ENCODE data around the gene ZNF770.

- TF ChIP-seq, protein P1, sequence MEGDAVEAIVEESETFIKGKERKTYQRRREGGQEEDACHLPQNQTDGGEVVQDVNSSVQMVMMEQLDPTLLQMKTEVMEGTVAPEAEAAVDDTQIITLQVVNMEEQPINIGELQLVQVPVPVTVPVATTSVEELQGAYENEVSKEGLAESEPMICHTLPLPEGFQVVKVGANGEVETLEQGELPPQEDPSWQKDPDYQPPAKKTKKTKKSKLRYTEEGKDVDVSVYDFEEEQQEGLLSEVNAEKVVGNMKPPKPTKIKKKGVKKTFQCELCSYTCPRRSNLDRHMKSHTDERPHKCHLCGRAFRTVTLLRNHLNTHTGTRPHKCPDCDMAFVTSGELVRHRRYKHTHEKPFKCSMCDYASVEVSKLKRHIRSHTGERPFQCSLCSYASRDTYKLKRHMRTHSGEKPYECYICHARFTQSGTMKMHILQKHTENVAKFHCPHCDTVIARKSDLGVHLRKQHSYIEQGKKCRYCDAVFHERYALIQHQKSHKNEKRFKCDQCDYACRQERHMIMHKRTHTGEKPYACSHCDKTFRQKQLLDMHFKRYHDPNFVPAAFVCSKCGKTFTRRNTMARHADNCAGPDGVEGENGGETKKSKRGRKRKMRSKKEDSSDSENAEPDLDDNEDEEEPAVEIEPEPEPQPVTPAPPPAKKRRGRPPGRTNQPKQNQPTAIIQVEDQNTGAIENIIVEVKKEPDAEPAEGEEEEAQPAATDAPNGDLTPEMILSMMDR (conservative IDR thresholded peaks at IDR 0.05 in 1 of 2, IDR thresholded peaks at IDR 0.05 in 1 of 2; ENCODE audit: extremely low read depth in 1 of 2, insufficient read depth in 1 of 2, low read depth in 1 of 2, low read length in 2 of 2) = no peak
- TF ChIP-seq EZH2 (IDR thresholded peaks at IDR 0.05; ENCODE audit: borderline replicate concordance, low read length) = no peak
Measured at GRCh38 chr15:35007397-35007796, 19.3 kb upstream of the ZNF770 start.

All from mammary epithelial cell (primary cell).